GM12878 (cell line): ENCODE results near the gene CEP135. TPM values are rescaled to one million over a fixed set of nuclear protein-coding genes. Genes with fewer than 3 reads are reported as not detected.

Experiments
- ATAC-seq: fragments of 200-7000 bp; cut with Tn5 transposase; 3 replicates; pipeline ENCODE4 v1.9.1; 2020; ENCODE audit warnings: mild to moderate bottlenecking, moderate library complexity
- BruUV-seq: library from RNA; stranded (reverse); fragments of 400-500 nt; replicated peaks from 2 replicates; lab custom pipeline; 2021; lab: Mats Ljungman, UMichigan
- CTCF ChIA-PET: fragments of 300-600 bp; sonication (Branson Sonifier 250); formaldehyde crosslinking; extraction: SDS; loops from one replicate; lab custom pipeline; 2021; ENCODE audit warnings: inconsistent platforms; lab: Yijun Ruan, JAX
- POLR2A ChIA-PET: fragments of 350-600 bp; formaldehyde crosslinking; extraction: SDS; loops from one replicate; lab custom pipeline; 2021; ENCODE audit warnings: inconsistent platforms; lab: Charles Lee
- RAD21 ChIA-PET: fragments of 300-600 bp; sonication (Branson Sonifier 250); formaldehyde crosslinking; loops from one replicate; lab custom pipeline; 2023; ENCODE audit warnings: antibody characterized with exemption; ENCODE audit not compliant: unreplicated experiment; lab: Charles Lee
- SMC1A ChIA-PET: fragments of 300-600 bp; sonication (Branson Sonifier 250); formaldehyde crosslinking; loops from one replicate; lab custom pipeline; 2023; ENCODE audit not compliant: unreplicated experiment, uncharacterized antibody; lab: Charles Lee
- DNase-seq: peaks from one replicate; pipeline ENCODE4 v3.0.0-alpha.2; 2011; ENCODE audit warnings: low read depth, low spot score
- FAIRE-seq: peaks from 3 replicates; lab custom pipeline; 2011; peaks lifted over from hg19 to GRCh38; lab: Jason Lieb, UNC
- H2AFZ ChIP-seq: 2 replicates; pipeline ENCODE4 v1.6.0; 2011; ENCODE audit warnings: low read depth, low read length, control low read depth; ENCODE audit not compliant: control insufficient read depth
- H3K27ac ChIP-seq: 2 replicates; pipeline ENCODE4 v1.5.1; 2011; ENCODE audit warnings: control low read depth; ENCODE audit not compliant: control insufficient read depth, insufficient read depth
- H3K27me3 ChIP-seq, 2 experiments: replicated peaks in 1 of 2; 2 replicates each; pipeline versions ENCODE4 v1.6.0 to v1.6.1; 2011; ENCODE audit warnings: low read length in 1 of 2; ENCODE audit not compliant: control insufficient read depth in 2 of 2, insufficient read depth in 2 of 2
- H3K36me3 ChIP-seq, 2 experiments: 2 replicates each; pipeline ENCODE4 v1.5.1; 2011; ENCODE audit warnings: low read length in 1 of 2; ENCODE audit not compliant: control insufficient read depth in 2 of 2, insufficient read depth in 2 of 2
- H3K4me1 ChIP-seq: 2 replicates; pipeline ENCODE4 v1.6.1; 2011; ENCODE audit warnings: mild to moderate bottlenecking, low read length, moderate library complexity, mixed read lengths; ENCODE audit not compliant: control insufficient read depth, insufficient read depth
- H3K4me2 ChIP-seq: 2 replicates; pipeline ENCODE4 v1.6.0; 2011; ENCODE audit warnings: control low read depth; ENCODE audit not compliant: control insufficient read depth, insufficient read depth
- H3K4me3 ChIP-seq: fragments of 200-600 bp; sonication (generic); 2 replicates; pipeline ENCODE4 v1.5.1; 2016
- H3K79me2 ChIP-seq: 2 replicates; pipeline ENCODE4 v1.6.0; 2011; ENCODE audit warnings: low read length; ENCODE audit not compliant: control insufficient read depth, insufficient read depth
- H3K9ac ChIP-seq: 2 replicates; pipeline ENCODE4 v1.8.0; 2011; ENCODE audit warnings: low read length, control low read depth, mixed read lengths; ENCODE audit not compliant: control insufficient read depth, insufficient read depth
- H3K9me3 ChIP-seq: replicated peaks from 3 replicates; pipeline ENCODE4 v1.5.1; 2011; ENCODE audit warnings: mild to moderate bottlenecking, low read length; ENCODE audit not compliant: control insufficient read depth, insufficient read depth
- H4K20me1 ChIP-seq: 2 replicates; pipeline ENCODE4 v1.6.0; 2011; ENCODE audit not compliant: control insufficient read depth, insufficient read depth
- BCL11A ChIP-seq: IDR thresholded peaks from 2 replicates; pipeline ENCODE4 v1.6.1; 2011; ENCODE audit warnings: low read depth, low read length
- BRCA1 ChIP-seq: IDR thresholded peaks from 2 replicates; pipeline ENCODE4 v1.6.1; 2011; ENCODE audit warnings: low read depth, low read length, improper control_type of control experiment
- CEBPB ChIP-seq, 2 experiments: fragments of 150-350 bp in 1 of 2; IDR thresholded peaks; 2 replicates each; pipeline ENCODE4 v1.6.1; 2012 to 2014; ENCODE audit warnings: low read depth in 2 of 2, low read length in 2 of 2, borderline replicate concordance in 1 of 2, inconsistent platforms in 1 of 2
- CREB1 ChIP-seq: IDR thresholded peaks from 2 replicates; pipeline ENCODE4 v1.6.1; 2012; ENCODE audit warnings: low read depth, mild to moderate bottlenecking, inconsistent platforms
- FOXK2 ChIP-seq: fragments of 450-650 bp; IDR thresholded peaks from 2 replicates; pipeline ENCODE4 v1.6.1; 2017; ENCODE audit warnings: mild to moderate bottlenecking, moderate library complexity
- HCFC1 ChIP-seq: fragments of 150-350 bp; IDR thresholded peaks from 2 replicates; pipeline ENCODE4 v1.6.1; 2014; ENCODE audit warnings: low read length
- IRF3 ChIP-seq: fragments of 450-650 bp; IDR thresholded peaks from 2 replicates; pipeline ENCODE4 v1.6.1; 2014; ENCODE audit warnings: mild to moderate bottlenecking
- KLF5 ChIP-seq: fragments of 450-650 bp; IDR thresholded peaks from 2 replicates; pipeline ENCODE4 v1.6.1; 2014; ENCODE audit warnings: mild to moderate bottlenecking; ENCODE audit not compliant: partially characterized antibody
- MAX ChIP-seq: IDR thresholded peaks from 2 replicates; pipeline ENCODE4 v1.6.1; 2012; ENCODE audit warnings: low read depth, low read length, improper control_type of control experiment
- MTA2 ChIP-seq: fragments of 450-650 bp; IDR thresholded peaks from 2 replicates; pipeline ENCODE4 v1.6.1; 2016; ENCODE audit warnings: low read depth, mild to moderate bottlenecking, moderate library complexity
- PBX3 ChIP-seq: IDR thresholded peaks from 2 replicates; pipeline ENCODE4 v1.6.1; 2011; ENCODE audit warnings: mild to moderate bottlenecking, low read depth, low read length, moderate library complexity; ENCODE audit not compliant: insufficient replicate concordance
- POLR2AphosphoS2 ChIP-seq: IDR thresholded peaks from 2 replicates; pipeline ENCODE4 v1.6.1; 2011; ENCODE audit warnings: low read depth, mild to moderate bottlenecking, low read length, improper control_type of control experiment, moderate library complexity
- SIX5 ChIP-seq: IDR thresholded peaks from 2 replicates; pipeline ENCODE4 v1.6.1; 2011; ENCODE audit warnings: mild to moderate bottlenecking, low read depth, low read length, moderate library complexity; ENCODE audit not compliant: severe bottlenecking
- SMAD1 ChIP-seq: fragments of 450-650 bp; IDR thresholded peaks from 2 replicates; pipeline ENCODE4 v1.6.1; 2018; ENCODE audit warnings: mild to moderate bottlenecking, low read depth; ENCODE audit not compliant: partially characterized antibody
- TCF12 ChIP-seq: IDR thresholded peaks from 2 replicates; pipeline ENCODE4 v1.6.1; 2011; ENCODE audit warnings: low read depth, mild to moderate bottlenecking, low read length
- ZBTB4 ChIP-seq: fragments of 450-650 bp; formaldehyde crosslinking; IDR thresholded peaks from 2 replicates; pipeline ENCODE4 v1.4.0; 2022; ENCODE audit warnings: mild to moderate bottlenecking, moderate library complexity
- ZNF24 ChIP-seq: fragments of 450-650 bp; IDR thresholded peaks from 2 replicates; pipeline ENCODE4 v1.6.1; 2017; ENCODE audit warnings: antibody characterized with exemption, mild to moderate bottlenecking
- ZNF622 ChIP-seq: fragments of 450-650 bp; IDR thresholded peaks from 2 replicates; pipeline ENCODE4 v1.6.1; 2017; ENCODE audit warnings: mild to moderate bottlenecking, inconsistent platforms
- WGBS: methylation state at CpG from one replicate; pipeline ENCODE4 v1.1.6; 2016; ENCODE audit warnings: low lambda C conversion rate; ENCODE audit not compliant: insufficient replicate concordance, insufficient coverage; ENCODE audit errors: missing lambda C conversion rate; 5-methylcytosine and 5-hydroxymethylcytosine counted together
- in situ Hi-C: fragments of 300-500 bp; cut with MboI; formaldehyde crosslinking; loops from 9 replicates; pipeline ENCODE4 v1.14.3; 2018; ENCODE audit warnings: mixed read lengths
- intact Hi-C: fragments of 100-400 bp; cut with micrococcal nuclease; formaldehyde crosslinking; loops from one replicate; pipeline ENCODE4 v1.14.2; 2022; ENCODE audit not compliant: unreplicated experiment
- polyA plus RNA-seq, 11 experiments: library from polyadenylated mRNA; depleted of rRNA in 4 of 11; unstranded in 6 of 11; stranded (reverse) in 5 of 11; fragments of >200 nt; fragmentation: Nextera tagmentation in 4 of 11; fragmentation: Illumina TruSeq in 1 of 11; extraction: Ambion mirVana in 4 of 11; extraction: Trizol in 1 of 11; gene quantifications; 1 replicate in 1 of 11; 2 replicates in 10 of 11; pipeline versions ENCODE4 v1.2.1 to v1.2.3, GENCODE V29; 2011 to 2016; ENCODE audit warnings: inconsistent platforms in 2 of 11, missing spikeins in 2 of 11, low read depth in 1 of 11
- total RNA-seq, 4 experiments: library from RNA; depleted of rRNA in 3 of 4; stranded (reverse); fragments of >200 nt in 3 of 4; fragmentation: Illumina TruSeq in 1 of 4; extraction: Trizol in 1 of 4; gene quantifications; 2 replicates each; pipeline versions ENCODE4 v1.2.1 to v1.2.3, GENCODE V29; 2013 to 2021

Gene CEP135
- total and polyA plus RNA-seq, 10 of the 15 experiments (the other 5 are each of a cell fraction or from before 2014, with no cell fraction given), result 2.9 to 13.6 (median 10.1) TPM

GRCh38 chr4:56038487-56039162, 89.9 kb downstream of the CEP135 start:
- in situ Hi-C loops (no loop called here), intact Hi-C loops (no loop called here)
- no peak for FAIRE-seq
- Histone ChIP-seq H3K27ac (no peak overlapping the region), H3K4me1 (no peaks in the 10 kb centered on the region), H3K9ac (no peak overlapping the region), H2AFZ (no peak overlapping the region), H3K79me2 (no peaks in the 10 kb centered on the region), H3K4me3 (no peak overlapping the region), H3K4me2 (no peak overlapping the region), H3K27me3 (no peaks in the 10 kb centered on the region), H3K9me3 (no peaks in the 10 kb centered on the region), H4K20me1 (no peaks in the 10 kb centered on the region), H3K36me3 (no peaks in the 10 kb centered on the region)
- no peak for ATAC-seq
- DNase-seq, result no peak
- ChIA-PET CTCF (no interaction called here), SMC1A (interaction anchor here (1.5 kb wide), 1 partner anchor 85 kb away, joined by 3 read pairs; no protein-coding TSS in a partner anchor), POLR2A (no interaction called here), RAD21 (no interaction called here)
- TF ChIP-seq TCF12 (no peak), POLR2AphosphoS2 (no peak), CREB1 (no peak), ZNF622 (no peak), HCFC1 (no peak), MTA2 (no peak), SMAD1 (no peak), FOXK2 (no peak), BCL11A (no peak), KLF5 (no peak), SIX5 (no peak), CEBPB (IDR thresholded peaks at IDR 0.05; ENCODE audit: borderline replicate concordance in 1 of 2, low read depth in 2 of 2, low read length in 2 of 2) (no peak), ZNF24 (no peak), BRCA1 (no peak), IRF3 (no peak), PBX3 (no peak), MAX (no peak), ZBTB4 (no peak)
- BruUV-seq, result no TSS peak
- 74% methylated on average over 8 of the region's 8 CpGs for WGBS
